ENCODE results near the gene UBC. TPM values are rescaled to one million over a fixed set of nuclear protein-coding genes. Genes with fewer than 3 reads are reported as not detected.
A peak's percentile ranks its signal among the peaks of the same experiment; 100 is the strongest.

Gene UBC
- total RNA-seq, 1 experiment from 2014 or later, result 1,259 TPM

DNA sequence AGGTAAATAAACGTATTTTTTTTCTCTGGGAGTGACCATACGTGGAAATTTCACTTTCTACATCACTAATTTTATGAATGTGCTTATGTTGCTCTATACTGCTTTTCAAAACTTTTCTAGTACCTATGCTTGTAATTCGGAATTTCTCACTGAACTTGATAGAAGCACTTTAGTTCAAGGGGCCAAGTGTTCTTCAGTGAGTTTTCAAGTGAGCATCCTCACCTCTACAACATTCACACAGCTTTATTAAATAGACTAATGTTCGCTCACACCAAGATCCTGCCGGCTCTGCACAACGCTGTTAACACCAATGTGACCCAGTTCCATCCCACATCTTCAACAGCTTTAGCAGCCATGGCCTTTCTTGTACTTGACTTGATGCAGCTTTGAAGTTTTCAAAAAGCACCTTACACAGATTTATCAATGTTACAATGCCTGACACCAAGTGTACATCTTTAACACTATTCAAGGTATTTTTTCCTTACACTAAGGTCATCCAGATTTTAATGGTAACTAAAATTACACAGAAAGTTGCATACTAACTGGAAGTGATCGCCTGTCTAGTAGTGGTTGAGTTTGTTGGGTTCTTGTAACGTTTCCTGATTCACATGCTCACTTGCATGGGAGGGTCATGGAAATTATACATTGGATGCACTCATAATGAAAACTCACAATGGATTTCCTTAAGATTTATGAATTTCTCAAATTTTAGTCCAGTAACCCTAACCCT lies 4.5 kb downstream of the UBC start:
- peak overlapping the region; percentile 42 for H3K4me2 ChIP-seq (ENCODE audit: low read length)
- H3K27me3 ChIP-seq (ENCODE audit: insufficient read depth, low read length), result no peaks in the 10 kb centered on the region
- CTCF ChIA-PET, result interaction anchor here (1.0 kb wide), 1 partner anchor 30 kb away, joined by 4 read pairs; no protein-coding TSS in a partner anchor
- RAD21 ChIA-PET (ENCODE audit: low non-redundant PET in 1 of 2, low total read pairs in 2 of 2, uncharacterized antibody in 2 of 2, unreplicated experiment in 2 of 2), result no interaction called here
- H3K36me3 ChIP-seq (ENCODE audit: control insufficient read depth in 1 of 2, insufficient read depth in 2 of 2, low read length in 2 of 2), result peaks cover 11 to 32% of the 10 kb centered on the region in 2 experiments; a peak in 3 of 4 replicates
- intact Hi-C loops (cut with micrococcal nuclease), result loop anchor here (10.0 kb wide), 1 partner anchor 495 kb away; no protein-coding TSS in a partner anchor
- no peak overlapping the region for H3K9ac ChIP-seq (ENCODE audit: low read length)
- H3K4me1 ChIP-seq (ENCODE audit: control insufficient read depth in 1 of 2, insufficient read depth in 2 of 2, low read length in 2 of 2), result peaks cover 31 to 60% of the 10 kb centered on the region in 2 experiments
- BruUV-seq (replicated peaks), result no TSS peak
- no peaks in the 10 kb centered on the region for H3K9me3 ChIP-seq (ENCODE audit: control insufficient read depth in 1 of 2, insufficient read depth in 1 of 2, low read depth in 1 of 2, low read length in 2 of 2)
- no peak overlapping the region for H2AFZ ChIP-seq (ENCODE audit: low read depth, low read length, poor library complexity, severe bottlenecking)
- peak; percentile 44 for TF ChIP-seq POLR2AphosphoS5 (IDR thresholded peaks at IDR 0.05; ENCODE audit: low read depth, low read length)
- TF ChIP-seq YY1 (IDR thresholded peaks at IDR 0.05; ENCODE audit: extremely low read depth, insufficient replicate concordance, low read depth, low read length), result no peak
- DNase-seq (ENCODE audit: low read depth, low spot score) (no peak), ATAC-seq (0 out of 2 replicates have a peak, but pooled peaks have one; percentile 6)
- H3K9me2 ChIP-seq (ENCODE audit: insufficient read depth), result no peaks in the 10 kb centered on the region
- peaks cover 42% of the 10 kb centered on the region for H3K79me2 ChIP-seq (ENCODE audit: insufficient read depth, low read length)
- H3K27ac ChIP-seq (ENCODE audit: low read depth, low read length), result peak overlapping the region; percentile 40
- POLR2A ChIA-PET, result interaction anchor here (0.6 to 3.0 kb wide), 10 partner anchors 8 to 240 kb away, joined by 3 to 15 read pairs (median 4); no protein-coding TSS in a partner anchor
- H4K20me1 ChIP-seq (ENCODE audit: insufficient read depth), result peaks cover 34% of the 10 kb centered on the region; the same call in 1 of the 2 replicates
- H3K4me3 ChIP-seq (replicated peaks in 1 of 2; ENCODE audit: low read depth in 1 of 2, low read length in 2 of 2), result no peak overlapping the region

- Histone ChIP-seq H3K4me2 (ENCODE audit: low read length) (peak overlapping the region; percentile 42), H3K27ac (ENCODE audit: low read depth, low read length) (peak overlapping the region; percentile 26; the same call in 1 of the 2 replicates), H3K27me3 (ENCODE audit: insufficient read depth, low read length) (no peaks in the 10 kb centered on the region), H3K9me3 (ENCODE audit: control insufficient read depth in 1 of 2, insufficient read depth in 1 of 2, low read depth in 1 of 2, low read length in 2 of 2) (no peaks in the 10 kb centered on the region), H3K79me2 (ENCODE audit: insufficient read depth, low read length) (peaks cover 17% of the 10 kb centered on the region), H3K4me3 (replicated peaks in 1 of 2; ENCODE audit: low read depth in 1 of 2, low read length in 2 of 2) (no peak overlapping the region), H3K4me1 (ENCODE audit: control insufficient read depth in 1 of 2, insufficient read depth in 2 of 2, low read length in 2 of 2) (peaks cover 38 to 55% of the 10 kb centered on the region in 2 experiments), H3K9ac (ENCODE audit: low read length) (no peak overlapping the region; the same call in 1 of the 2 replicates), H3K36me3 (ENCODE audit: control insufficient read depth in 1 of 2, insufficient read depth in 2 of 2, low read length in 2 of 2) (peaks cover 9 to 11% of the 10 kb centered on the region in 2 experiments; a peak in 3 of 4 replicates), H3K9me2 (ENCODE audit: insufficient read depth) (no peaks in the 10 kb centered on the region), H2AFZ (ENCODE audit: low read depth, low read length, poor library complexity, severe bottlenecking) (no peak overlapping the region), H4K20me1 (ENCODE audit: insufficient read depth) (peaks cover 20% of the 10 kb centered on the region; the same call in 1 of the 2 replicates)
- ChIA-PET CTCF (interaction anchor here (0.7 to 3.9 kb wide), 9 partner anchors 12 to 296 kb away, joined by 3 to 44 read pairs (median 8); no protein-coding TSS in a partner anchor), POLR2A (interaction anchor here (1.0 to 3.2 kb wide), 6 partner anchors 8 to 32 kb away, joined by 3 to 18 read pairs (median 4); partner anchors contain the start of gene UBC), RAD21 (ENCODE audit: low non-redundant PET in 1 of 2, low total read pairs in 2 of 2, uncharacterized antibody in 2 of 2, unreplicated experiment in 2 of 2) (interaction anchor here (0.9 to 1.8 kb wide), 3 partner anchors 32 to 34 kb away, joined by 4 to 6 read pairs (median 5); no protein-coding TSS in a partner anchor)
- intact Hi-C loops (cut with micrococcal nuclease), result loop anchor here (2.0 to 10.0 kb wide), 2 partner anchors 32 to 498 kb away; no protein-coding TSS in a partner anchor
- BruUV-seq (replicated peaks), result no TSS peak
- ATAC-seq (peak; percentile 55), DNase-seq (ENCODE audit: low read depth, low spot score) (peak; percentile 94)
- TF ChIP-seq, protein P1, sequence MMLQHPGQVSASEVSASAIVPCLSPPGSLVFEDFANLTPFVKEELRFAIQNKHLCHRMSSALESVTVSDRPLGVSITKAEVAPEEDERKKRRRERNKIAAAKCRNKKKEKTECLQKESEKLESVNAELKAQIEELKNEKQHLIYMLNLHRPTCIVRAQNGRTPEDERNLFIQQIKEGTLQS (IDR thresholded peaks at IDR 0.05), result no peak
- TF ChIP-seq, protein P2, sequence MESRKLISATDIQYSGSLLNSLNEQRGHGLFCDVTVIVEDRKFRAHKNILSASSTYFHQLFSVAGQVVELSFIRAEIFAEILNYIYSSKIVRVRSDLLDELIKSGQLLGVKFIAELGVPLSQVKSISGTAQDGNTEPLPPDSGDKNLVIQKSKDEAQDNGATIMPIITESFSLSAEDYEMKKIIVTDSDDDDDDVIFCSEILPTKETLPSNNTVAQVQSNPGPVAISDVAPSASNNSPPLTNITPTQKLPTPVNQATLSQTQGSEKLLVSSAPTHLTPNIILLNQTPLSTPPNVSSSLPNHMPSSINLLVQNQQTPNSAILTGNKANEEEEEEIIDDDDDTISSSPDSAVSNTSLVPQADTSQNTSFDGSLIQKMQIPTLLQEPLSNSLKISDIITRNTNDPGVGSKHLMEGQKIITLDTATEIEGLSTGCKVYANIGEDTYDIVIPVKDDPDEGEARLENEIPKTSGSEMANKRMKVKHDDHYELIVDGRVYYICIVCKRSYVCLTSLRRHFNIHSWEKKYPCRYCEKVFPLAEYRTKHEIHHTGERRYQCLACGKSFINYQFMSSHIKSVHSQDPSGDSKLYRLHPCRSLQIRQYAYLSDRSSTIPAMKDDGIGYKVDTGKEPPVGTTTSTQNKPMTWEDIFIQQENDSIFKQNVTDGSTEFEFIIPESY (IDR thresholded peaks at IDR 0.05; ENCODE audit: extremely low read depth, insufficient replicate concordance, low read length), result no peak
- TF ChIP-seq, protein P3, sequence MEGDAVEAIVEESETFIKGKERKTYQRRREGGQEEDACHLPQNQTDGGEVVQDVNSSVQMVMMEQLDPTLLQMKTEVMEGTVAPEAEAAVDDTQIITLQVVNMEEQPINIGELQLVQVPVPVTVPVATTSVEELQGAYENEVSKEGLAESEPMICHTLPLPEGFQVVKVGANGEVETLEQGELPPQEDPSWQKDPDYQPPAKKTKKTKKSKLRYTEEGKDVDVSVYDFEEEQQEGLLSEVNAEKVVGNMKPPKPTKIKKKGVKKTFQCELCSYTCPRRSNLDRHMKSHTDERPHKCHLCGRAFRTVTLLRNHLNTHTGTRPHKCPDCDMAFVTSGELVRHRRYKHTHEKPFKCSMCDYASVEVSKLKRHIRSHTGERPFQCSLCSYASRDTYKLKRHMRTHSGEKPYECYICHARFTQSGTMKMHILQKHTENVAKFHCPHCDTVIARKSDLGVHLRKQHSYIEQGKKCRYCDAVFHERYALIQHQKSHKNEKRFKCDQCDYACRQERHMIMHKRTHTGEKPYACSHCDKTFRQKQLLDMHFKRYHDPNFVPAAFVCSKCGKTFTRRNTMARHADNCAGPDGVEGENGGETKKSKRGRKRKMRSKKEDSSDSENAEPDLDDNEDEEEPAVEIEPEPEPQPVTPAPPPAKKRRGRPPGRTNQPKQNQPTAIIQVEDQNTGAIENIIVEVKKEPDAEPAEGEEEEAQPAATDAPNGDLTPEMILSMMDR (IDR thresholded peaks at IDR 0.05 in 2 of 3, conservative IDR thresholded peaks at IDR 0.05 in 1 of 3; ENCODE audit: borderline replicate concordance in 1 of 3, insufficient read depth in 1 of 3, low read depth in 2 of 3, low read length in 2 of 3), result peak in 2 of 3 experiments; percentile 95 to 99; a peak in 4 of 6 replicates
- TF ChIP-seq ELF1 (IDR thresholded peaks at IDR 0.05; ENCODE audit: borderline replicate concordance, low read depth) (no peak), YY1 (IDR thresholded peaks at IDR 0.05; ENCODE audit: extremely low read depth, insufficient replicate concordance, low read depth, low read length) (peak; percentile 34), ZFX (IDR thresholded peaks at IDR 0.05) (no peak), EZH2 (IDR thresholded peaks at IDR 0.05) (no peak)
Observed at GRCh38 chr12:124906606-124907261, 7.7 kb downstream of the UBC start.
